ENCODE measurements around the gene RGR.
A peak's percentile ranks its signal among the peaks of the same experiment; 100 is the strongest.

RGR gene

DNA sequence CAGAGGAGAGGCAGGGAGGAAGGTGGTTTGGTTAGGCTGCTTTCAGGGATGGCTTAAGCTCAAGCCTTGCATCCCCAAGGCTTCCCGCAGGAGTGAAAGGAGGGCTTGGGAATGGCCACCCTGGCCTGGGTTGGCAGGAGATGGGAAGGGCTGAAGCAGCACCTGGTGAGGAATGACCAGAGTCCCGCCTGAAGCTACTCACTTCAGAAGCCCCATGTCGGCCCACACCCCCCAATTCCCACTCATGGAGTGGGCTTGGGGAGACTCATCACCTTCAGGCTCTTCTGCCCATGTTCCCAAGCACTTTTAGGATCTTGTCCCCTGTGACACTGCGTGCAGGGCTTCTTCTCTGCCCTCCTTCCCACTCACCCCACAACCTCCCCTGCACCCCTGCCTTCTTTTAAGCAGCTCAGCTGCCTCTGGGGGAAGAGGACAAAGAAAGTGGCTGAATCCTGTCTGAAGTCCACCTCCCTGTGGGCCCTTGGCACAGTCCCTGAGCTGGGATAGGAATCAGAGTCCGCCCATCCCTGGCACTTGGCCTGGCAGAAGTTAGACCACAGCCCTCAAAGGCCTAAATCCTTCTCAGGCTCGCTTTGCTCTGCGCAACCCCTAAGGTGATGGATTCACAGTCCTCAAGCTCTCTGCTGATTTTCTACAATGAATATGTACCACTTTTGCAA is 16.5 kb downstream of the RGR start:
- no peak for DNase-seq

DNA sequence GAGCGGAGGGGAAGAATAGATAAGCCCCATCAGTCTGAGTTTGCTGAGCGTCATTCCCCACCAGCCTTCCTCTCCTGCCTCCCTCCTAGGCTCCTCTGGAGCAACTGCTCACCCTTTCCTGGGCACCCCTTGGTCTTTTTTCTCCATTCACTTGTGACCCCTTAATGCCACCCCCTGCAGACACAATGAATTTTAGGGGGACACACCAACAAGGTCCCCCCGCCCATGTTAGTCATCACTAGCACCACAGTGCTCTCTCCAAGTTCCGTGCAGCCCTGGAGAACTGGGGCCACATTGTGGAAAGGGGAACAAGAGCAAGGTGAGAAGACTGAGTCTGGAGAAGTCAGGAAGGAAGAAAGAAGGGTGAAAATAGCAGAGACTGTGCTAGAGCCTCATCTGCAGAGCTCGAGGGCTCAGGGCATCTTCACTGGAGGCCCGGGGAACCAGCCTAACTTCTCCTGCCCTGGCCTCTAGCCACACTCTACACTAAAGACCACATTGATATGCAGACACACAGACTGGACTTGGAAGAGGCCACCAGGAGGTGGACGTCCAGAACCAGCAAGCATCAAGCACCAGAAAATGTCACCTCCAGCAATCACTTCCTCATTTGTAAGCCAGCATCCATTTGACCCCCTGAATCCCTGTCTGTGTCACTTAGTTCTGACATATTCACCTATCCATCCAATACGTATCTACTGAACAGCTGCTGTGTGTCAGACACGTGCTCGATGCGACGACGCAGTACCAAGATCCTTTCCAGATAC is 17.5 kb downstream of the RGR start:
- DNase-seq, result no peak

GRCh38 chr10:84263716-84264115 is 18.9 kb downstream of the RGR start:
- no peak for DNase-seq

GRCh38 chr10:84264611-84265141 is 19.8 kb downstream of the RGR start:
- DNase-seq, result peak; percentile 32 to 61 (median 48)

DNA sequence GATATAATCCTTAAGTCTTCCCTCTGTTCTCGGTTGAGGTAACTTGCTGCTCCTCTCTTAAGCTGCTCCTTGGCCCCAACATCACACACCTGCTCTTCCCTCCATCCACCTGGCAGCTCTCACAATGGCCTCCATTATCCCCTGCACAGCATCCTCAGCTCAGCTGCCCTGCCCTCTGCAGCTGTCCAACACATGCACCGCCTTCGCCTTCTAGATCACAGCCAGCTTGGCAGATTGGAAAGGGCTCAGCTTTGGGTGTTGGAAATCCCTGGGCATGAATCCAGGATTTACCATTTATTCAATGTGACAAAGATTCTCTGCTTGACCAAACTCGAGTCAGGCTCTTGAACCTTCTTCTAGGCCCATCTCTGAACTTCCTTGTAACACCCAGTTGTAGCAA is 20.6 kb downstream of the RGR start:
- no peak for DNase-seq

DNA sequence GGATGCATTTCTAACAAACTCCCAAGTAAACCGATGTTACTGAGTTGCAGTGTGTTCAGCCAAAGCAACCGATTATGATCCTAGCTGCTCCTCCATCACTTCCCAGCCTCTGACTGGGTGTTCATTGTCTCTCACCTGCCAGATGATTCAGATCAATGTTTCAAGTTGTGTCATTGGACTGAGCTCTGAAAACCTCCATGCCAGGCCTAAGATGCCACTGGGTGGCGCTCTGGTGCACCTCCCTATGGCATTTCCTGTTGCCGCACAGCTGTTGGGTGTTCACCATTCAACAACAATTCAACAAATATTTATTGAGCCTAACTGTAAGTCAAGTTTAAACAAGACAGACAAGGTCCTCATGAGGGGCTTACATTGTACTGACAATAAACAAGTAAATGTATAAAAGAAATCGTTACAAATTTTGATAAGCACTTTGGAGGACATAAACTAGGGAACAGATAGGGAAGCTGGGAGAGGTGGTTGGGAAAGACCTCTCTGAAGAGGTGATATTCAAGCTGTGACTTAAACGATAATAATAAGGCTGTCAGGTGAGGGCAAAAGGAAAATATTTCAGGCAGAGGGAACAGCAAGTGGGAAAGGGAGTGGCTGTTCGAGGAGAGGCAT is 22.8 kb downstream of the RGR start:
- peak in 4 of 5 experiments; percentile 20 to 82 (median 58) for DNase-seq

DNA sequence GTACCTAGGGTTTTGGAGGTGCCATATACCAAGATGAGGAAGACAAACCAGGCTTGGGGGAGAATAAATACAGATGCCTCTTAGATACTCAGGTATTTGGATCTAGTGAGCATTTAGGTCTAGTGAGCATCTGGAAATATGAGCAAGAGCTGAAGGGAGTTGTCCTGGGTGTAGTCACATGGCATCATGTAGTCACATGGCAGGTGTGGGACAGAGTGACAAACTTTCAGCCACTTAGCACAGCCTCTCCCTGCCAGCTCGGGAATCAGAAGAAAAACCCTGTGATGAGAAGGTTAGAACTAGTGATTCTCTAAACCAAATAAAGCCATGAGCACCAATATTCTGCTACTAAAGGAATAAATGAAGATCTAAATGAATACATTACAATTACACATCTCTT is 24.3 kb downstream of the RGR start:
- DNase-seq, result no peak

- no peak for DNase-seq
Measured at GRCh38 chr10:84269773-84270172, 24.9 kb downstream of the RGR start.

DNA sequence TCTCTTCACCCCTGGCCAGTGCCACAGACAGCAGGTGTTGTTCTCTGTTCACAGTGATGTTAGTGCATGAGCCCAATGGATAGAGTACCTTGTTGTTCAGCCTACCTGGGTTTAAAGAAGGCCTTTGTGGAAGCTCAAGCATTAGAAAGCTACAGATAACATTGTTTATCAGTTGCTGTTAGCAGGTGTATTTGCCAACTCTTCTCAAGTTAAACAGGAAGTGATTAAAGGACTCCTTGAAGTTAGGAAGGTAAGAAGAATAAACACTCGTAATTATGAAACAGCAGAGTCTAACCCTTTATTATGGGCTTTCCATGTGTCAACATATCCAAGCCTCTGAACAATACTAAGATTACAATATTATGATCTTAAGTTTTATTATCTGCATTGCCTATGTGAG is 25.9 kb downstream of the RGR start:
- DNase-seq, result no peak

- peak in 1 of 5 experiments; percentile 11 for DNase-seq
Measured at GRCh38 chr10:84279876-84280475, 35.1 kb downstream of the RGR start.

DNA sequence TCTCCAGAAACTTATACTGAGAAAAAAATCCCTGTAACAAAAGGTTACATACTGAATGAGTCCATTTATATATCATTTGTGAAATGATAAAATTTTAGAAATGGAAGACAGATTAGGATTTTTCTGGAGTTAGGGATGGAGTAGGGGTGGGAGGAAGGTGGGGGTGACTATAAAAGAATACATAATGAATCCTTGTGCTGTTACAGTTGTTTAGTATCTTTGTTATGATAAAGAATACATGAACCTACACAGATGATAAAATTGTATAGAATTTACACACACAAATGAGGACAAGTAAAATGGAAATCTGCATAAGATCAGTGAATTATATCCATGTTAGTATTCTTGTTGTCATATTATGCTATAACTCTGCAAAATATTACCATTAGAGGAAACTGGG is 41.8 kb downstream of the RGR start:
- DNase-seq, result no peak

DNA sequence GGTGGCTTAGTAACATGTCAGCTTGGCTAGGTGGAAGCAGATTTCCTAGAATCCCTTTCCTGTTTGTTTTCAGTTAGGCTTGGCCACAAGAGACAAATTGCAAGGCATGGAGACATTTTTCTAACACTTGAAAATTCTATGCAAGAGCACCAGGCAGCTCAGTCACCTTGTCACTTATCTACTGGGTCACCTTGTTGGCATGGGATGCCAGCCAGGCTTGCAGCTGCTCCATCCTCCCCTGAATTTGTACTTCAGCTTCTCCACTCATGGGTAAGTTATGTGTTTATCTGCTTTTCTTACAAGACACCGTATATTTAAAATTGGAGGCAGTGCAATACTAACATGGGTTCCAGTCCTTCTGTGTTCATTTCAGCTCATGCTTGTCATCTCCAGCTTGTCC is 43.3 kb downstream of the RGR start:
- no peak for DNase-seq

DNA sequence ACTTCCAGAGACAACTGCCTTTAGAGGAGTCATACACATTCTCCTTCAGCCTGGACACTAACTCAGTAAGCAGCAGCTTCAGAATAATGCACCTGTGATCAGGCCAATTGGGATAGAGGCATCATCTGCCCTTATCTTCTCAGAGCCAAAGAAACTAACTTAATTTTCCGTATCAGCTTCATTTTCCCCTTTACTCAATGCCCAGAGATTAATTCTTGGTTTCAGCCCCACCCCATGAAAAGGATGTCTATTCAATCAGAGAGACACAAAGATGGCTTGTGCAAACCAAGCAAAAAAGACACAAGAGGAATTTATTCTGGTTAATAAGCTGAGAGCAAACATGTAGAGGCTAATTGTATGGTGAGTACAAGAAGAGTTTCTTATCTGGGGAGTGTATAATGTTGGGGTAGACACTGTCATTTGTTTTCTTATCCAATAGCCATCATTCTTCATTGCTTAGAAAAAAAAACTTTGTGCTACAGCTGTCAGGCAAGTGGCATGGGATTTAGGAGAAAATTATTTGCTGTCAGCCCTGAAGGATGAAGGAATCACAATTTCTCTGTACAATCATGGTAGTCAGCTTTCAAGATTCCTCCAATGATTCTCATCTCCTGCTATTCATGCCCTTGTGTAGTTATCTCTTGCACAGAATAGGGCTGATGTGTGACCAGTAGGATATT is 44.8 kb downstream of the RGR start:
- DNase-seq, result no peak

- no peak for DNase-seq
Measured at GRCh38 chr10:84290235-84290634, 45.4 kb downstream of the RGR start.

DNA sequence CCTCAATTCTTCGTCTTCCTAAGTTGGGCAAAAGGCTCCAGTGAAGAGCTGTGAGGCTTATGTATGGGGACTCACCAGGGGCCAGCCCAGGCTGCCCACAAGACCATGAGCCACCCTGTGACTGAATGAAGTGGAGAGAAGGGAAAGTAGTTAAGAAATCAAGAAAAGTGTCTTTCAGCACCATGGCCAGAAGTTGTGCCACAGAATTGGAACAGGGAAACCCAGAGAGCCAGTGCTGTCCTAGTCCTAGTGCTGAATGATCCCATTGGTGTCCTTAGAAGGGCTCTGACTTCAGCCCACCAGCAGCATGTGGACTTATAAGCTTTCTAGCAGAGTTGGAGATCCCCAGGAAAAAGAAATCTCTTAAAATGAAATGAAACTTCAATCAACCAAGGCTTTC is 46.5 kb downstream of the RGR start:
- DNase-seq, result peak in 1 of 5 experiments; percentile 27

DNA sequence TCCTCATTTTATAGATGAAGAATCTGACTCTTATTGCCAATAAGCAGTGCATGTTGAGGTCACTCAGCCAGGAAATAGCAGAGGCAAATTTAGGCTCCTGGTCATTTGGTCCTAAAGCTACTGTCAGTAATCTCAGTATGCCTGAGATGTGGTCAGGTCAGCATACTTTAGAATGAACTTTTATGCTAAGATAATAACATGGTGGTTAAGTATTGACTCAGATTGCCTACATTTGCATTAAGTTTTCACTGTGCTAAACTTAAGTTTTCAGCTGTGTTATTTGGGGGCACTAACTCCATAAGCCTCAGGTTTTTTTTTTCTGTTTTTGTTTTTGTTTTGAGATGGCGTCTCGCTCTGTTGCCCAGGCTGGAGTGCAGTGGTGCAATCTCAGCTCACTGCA is 47.6 kb downstream of the RGR start:
- no peak for DNase-seq

DNA sequence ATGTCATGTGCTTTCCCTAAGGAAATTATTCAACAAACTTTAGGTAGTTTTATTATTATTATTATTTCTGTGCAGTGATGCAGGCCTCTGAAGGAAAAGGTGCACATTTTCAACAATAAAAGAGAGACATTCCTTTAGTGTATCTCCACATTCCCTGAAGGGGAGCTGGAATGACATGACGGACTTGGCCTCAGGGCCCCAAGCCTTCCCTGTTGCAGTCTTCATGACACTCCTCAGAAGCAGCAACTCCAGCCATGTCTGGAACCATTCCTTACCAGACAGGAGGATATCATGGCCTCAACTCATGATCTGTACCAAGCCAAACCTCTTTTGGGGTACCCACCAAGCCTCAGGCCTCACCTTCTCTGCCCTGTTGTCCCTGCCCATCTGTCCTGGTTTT is 48.3 kb downstream of the RGR start:
- DNase-seq, result no peak

- peak in 2 of 5 experiments; percentile 15 to 88 for DNase-seq
Measured at GRCh38 chr10:84293574-84294016, 48.7 kb downstream of the RGR start.

- DNase-seq, result peak in 1 of 5 experiments; percentile 54
Measured at GRCh38 chr10:84294766-84295447, 50.1 kb downstream of the RGR start.

DNA sequence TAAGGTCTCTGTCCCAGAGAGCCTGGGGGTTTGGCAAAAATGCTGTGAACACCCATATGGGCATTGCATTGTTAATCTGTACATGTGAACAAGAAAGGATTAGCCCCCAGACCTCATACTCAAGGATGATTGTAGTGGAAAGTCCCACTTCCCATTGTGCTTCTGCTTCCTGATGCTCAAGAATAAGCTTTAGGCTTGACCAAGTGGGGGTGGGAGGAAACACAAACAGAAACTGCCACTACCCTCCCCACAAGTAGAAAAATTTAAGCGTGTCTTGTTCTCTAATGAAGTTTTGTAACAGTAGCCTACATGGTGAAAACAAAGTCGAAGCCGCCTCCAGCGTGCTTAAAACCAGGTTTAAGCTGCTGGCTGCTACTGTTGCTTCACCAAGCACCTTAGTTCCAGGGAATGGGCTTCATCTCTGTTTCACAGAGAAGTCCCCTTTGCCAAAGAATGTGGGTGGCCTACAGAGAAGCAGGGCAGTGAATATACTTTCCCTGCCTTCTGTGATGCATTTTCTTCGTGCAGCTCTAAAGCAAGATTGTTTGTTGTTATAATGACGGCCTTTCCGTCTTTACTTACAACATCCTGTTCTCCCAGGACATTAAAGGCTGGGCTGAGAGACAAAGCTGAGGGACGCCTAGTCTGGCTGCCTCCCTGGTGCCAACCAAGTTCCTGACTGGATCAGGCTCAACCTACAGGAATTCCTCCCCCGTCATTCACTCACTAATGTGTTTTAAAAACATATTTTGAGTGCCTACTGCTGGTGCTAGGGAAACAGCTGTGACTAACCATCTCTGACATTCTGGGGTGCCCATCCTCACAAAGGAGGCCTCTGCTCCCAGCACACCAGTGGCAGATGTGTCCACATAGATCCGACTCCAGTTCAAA is 51.5 kb downstream of the RGR start:
- DNase-seq, result no peak

DNA sequence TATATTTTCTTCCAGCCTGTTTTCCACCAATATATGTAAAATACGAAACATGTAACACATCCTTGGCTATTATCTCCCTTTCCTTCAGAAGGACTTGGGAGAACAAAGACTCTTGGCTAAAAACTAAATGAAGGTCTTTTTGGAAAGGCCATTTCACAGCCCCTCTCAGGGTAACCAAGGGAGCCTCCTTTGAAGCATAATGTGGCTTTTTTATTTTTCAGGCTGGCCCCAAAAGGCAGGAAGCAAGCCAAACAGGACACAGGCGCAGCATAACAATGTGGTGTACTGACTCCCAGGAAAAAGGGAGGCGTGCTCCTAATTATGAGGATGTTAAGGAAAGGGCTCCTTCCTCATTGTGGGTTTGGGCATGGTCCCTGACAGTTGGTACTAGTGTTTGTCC is 53.2 kb downstream of the RGR start:
- no peak for DNase-seq
